Measurements from ENCODE around the gene GAS7. TPM values are rescaled to one million over a fixed set of nuclear protein-coding genes. Genes with fewer than 3 reads are reported as not detected.

GAS7 gene
- polyA plus RNA-seq, 2 donors, result 6.4 to 7.7 TPM

- no peaks in the 10 kb centered on the region for H3K36me3 ChIP-seq (ENCODE audit: control insufficient read depth in 2 of 2, insufficient read depth in 2 of 2, low read length in 1 of 2)
- H3K9me3 ChIP-seq (ENCODE audit: control insufficient read depth in 2 of 2, insufficient read depth in 1 of 2, low read depth in 1 of 2, low read length in 1 of 2), result no peaks in the 10 kb centered on the region
- no peaks in the 10 kb centered on the region for H3K4me1 ChIP-seq (ENCODE audit: control insufficient read depth in 2 of 2, insufficient read depth in 2 of 2, low read length in 1 of 2)
- no peaks in the 10 kb centered on the region for H3K27me3 ChIP-seq (ENCODE audit: control insufficient read depth in 1 of 2, insufficient read depth in 2 of 2, low read length in 2 of 2)
- WGBS, 2 donors, result 62 to 76% methylated on average over 5 of the region's 5 CpGs
- H3K4me3 ChIP-seq (ENCODE audit: low read depth in 1 of 2, low read length in 2 of 2), result no peak overlapping the region
- H3K27ac ChIP-seq (ENCODE audit: low read depth in 2 of 2, low read length in 1 of 2), result no peak overlapping the region
Measured at GRCh38 chr17:10162096-10162495, 36.3 kb downstream of the GAS7 start.

DNA sequence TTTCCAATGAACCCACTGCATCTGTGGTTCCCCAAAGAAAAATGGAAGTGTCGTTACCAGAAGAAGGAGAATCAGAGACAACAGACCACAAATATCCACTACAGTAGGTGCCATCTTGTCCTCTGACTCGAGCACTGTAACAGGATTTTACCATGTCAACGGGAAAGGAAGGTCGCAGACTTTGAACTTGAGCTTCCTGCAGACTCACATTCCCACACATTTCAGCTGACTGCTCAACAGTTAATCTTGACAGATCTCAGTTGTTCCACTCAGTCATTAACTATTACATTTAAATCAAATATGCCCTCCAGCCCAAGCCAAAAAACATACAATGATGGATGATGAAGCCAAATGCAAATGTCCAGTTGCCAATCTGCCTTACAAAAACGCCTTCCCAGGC is 37.0 kb downstream of the GAS7 start:
- Histone ChIP-seq H3K27me3 (ENCODE audit: control insufficient read depth in 1 of 2, insufficient read depth in 2 of 2, low read length in 2 of 2) (no peaks in the 10 kb centered on the region), H3K4me3 (ENCODE audit: low read depth in 1 of 2, low read length in 2 of 2) (no peak overlapping the region)
- WGBS, 2 donors, result 75 to 79% methylated on average over 5 of the region's 5 CpGs

DNA sequence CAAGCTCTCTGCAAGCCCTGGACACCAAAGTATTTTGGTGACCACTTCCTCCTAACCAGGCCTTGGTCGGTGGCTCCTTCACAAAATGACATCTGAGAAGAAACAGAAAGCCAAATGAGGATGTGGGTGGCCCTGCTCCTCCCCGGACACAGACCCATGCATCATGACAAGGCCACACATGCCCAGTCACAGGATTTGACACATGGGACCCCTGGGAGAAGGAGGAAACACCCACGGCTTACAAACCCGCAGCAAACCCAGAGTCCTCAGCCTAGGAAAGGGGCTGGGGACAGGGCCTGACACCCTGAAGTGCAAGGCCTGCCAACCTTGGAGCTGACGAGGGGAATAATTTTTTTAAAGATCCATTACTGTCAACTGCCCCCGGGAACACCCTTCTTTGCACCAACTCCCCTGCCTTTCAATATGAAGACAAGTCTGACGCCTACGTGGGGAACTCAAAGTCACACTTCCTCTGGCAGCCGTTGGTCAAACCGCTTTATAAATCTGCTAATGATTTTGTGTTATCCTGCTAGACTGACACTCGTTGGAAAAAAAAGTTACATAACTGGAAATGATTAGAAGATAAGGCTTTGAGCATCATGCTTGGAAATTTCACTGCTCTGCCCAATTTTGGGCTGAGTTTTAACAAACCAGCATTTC is 41.3 kb downstream of the GAS7 start:
- Histone ChIP-seq H3K36me3 (ENCODE audit: control insufficient read depth in 2 of 2, insufficient read depth in 2 of 2, low read length in 1 of 2) (no peaks in the 10 kb centered on the region), H3K27ac (ENCODE audit: low read depth in 2 of 2, low read length in 1 of 2) (peak overlapping the region in 1 of 2 donors; percentile 36), H3K9me3 (ENCODE audit: control insufficient read depth in 2 of 2, insufficient read depth in 1 of 2, low read depth in 1 of 2, low read length in 1 of 2) (no peaks in the 10 kb centered on the region), H3K27me3 (ENCODE audit: control insufficient read depth in 1 of 2, insufficient read depth in 2 of 2, low read length in 2 of 2) (no peaks in the 10 kb centered on the region), H3K4me1 (ENCODE audit: control insufficient read depth in 2 of 2, insufficient read depth in 2 of 2, low read length in 1 of 2) (no peaks in the 10 kb centered on the region), H3K4me3 (ENCODE audit: low read depth in 1 of 2, low read length in 2 of 2) (no peak overlapping the region)
- WGBS, 2 donors, result 48 to 49% methylated on average over 11 of the region's 11 CpGs

More for the DNA sequence above, 37.0 kb downstream of the GAS7 start:
- Histone ChIP-seq H3K36me3 (ENCODE audit: control insufficient read depth in 2 of 2, insufficient read depth in 2 of 2, low read length in 1 of 2) (no peaks in the 10 kb centered on the region), H3K9me3 (ENCODE audit: control insufficient read depth in 2 of 2, insufficient read depth in 1 of 2, low read depth in 1 of 2, low read length in 1 of 2) (no peaks in the 10 kb centered on the region), H3K27ac (ENCODE audit: low read depth in 2 of 2, low read length in 1 of 2) (no peak overlapping the region), H3K4me1 (ENCODE audit: control insufficient read depth in 2 of 2, insufficient read depth in 2 of 2, low read length in 1 of 2) (no peaks in the 10 kb centered on the region)

DNA sequence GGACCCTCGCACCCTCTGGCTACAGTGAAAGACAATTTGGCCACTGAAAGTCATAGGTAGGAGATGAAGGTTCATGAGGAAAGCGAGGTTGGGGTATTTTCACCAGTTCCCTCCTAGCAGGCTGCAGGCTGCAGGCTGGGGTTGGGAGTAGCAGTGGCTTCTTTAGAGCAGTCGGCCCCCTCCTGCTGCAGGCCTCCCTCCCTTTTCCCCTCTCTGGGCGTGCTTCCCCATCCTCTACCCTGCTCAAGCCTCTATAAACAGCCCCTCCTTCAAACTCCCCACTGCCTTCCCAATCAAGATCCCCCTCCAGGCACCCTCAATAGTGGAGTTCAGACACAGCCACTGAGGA is 41.8 kb downstream of the GAS7 start:
- H3K4me1 ChIP-seq (ENCODE audit: control insufficient read depth in 2 of 2, insufficient read depth in 2 of 2, low read length in 1 of 2), result peaks cover 0 to 2% of the 10 kb centered on the region in 2 donors
- H3K27ac ChIP-seq (ENCODE audit: low read depth in 2 of 2, low read length in 1 of 2), result peak overlapping the region in 1 of 2 donors; percentile 17
- H3K27me3 ChIP-seq (ENCODE audit: control insufficient read depth in 1 of 2, insufficient read depth in 2 of 2, low read length in 2 of 2), result no peaks in the 10 kb centered on the region
- H3K9me3 ChIP-seq (ENCODE audit: control insufficient read depth in 2 of 2, insufficient read depth in 1 of 2, low read depth in 1 of 2, low read length in 1 of 2), result no peaks in the 10 kb centered on the region
- 76 to 77% methylated on average over 4 of the region's 4 CpGs for WGBS, 2 donors
- no peaks in the 10 kb centered on the region for H3K36me3 ChIP-seq (ENCODE audit: control insufficient read depth in 2 of 2, insufficient read depth in 2 of 2, low read length in 1 of 2)
- H3K4me3 ChIP-seq (ENCODE audit: low read depth in 1 of 2, low read length in 2 of 2), result no peak overlapping the region

- Histone ChIP-seq H3K4me1 (ENCODE audit: control insufficient read depth in 2 of 2, insufficient read depth in 2 of 2, low read length in 1 of 2) (peaks cover 0 to 2% of the 10 kb centered on the region in 2 donors), H3K27me3 (ENCODE audit: control insufficient read depth in 1 of 2, insufficient read depth in 2 of 2, low read length in 2 of 2) (no peaks in the 10 kb centered on the region), H3K9me3 (ENCODE audit: control insufficient read depth in 2 of 2, insufficient read depth in 1 of 2, low read depth in 1 of 2, low read length in 1 of 2) (no peaks in the 10 kb centered on the region), H3K4me3 (ENCODE audit: low read depth in 1 of 2, low read length in 2 of 2) (no peak overlapping the region), H3K36me3 (ENCODE audit: control insufficient read depth in 2 of 2, insufficient read depth in 2 of 2, low read length in 1 of 2) (no peaks in the 10 kb centered on the region), H3K27ac (ENCODE audit: low read depth in 2 of 2, low read length in 1 of 2) (no peak overlapping the region)
- 84 to 85% methylated on average over 4 of the region's 4 CpGs for WGBS, 2 donors
Measured at GRCh38 chr17:10156077-10156435, 42.4 kb downstream of the GAS7 start.

DNA sequence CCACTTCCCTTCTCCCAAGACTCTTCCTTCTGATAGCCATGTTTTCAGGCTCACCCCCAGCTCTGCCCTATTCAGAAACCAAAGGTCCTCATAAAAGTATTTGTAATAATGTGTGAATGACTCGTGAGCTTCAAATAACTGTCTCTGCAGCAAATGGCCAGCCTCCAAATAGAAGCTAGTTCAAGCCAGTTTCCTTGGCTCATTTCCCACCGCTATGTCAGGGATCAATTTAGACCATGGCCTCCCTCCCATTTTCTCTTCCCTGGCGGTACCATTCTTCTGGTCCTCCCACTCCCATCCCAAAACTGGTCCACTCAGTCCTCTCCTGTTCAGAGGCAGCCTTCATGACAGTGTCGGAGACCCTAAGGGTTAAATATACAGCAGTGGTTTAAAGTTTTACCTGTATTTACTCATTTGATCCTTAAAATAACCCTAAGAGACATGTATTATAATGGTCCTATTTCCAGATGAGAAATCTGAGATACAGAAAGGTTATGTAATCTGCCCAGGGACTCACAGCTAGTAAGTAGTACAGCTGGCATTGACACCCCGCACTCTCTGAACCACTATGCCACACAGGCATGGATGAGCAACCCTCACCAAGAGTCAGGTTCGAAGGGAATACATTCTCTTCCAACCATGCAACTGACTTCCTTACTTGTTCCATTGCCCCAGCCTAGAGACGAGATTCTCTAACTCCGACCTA is 42.9 kb downstream of the GAS7 start:
- Histone ChIP-seq H3K27ac (ENCODE audit: low read depth in 2 of 2, low read length in 1 of 2) (no peak overlapping the region), H3K4me3 (ENCODE audit: low read depth in 1 of 2, low read length in 2 of 2) (no peak overlapping the region), H3K9me3 (ENCODE audit: control insufficient read depth in 2 of 2, insufficient read depth in 1 of 2, low read depth in 1 of 2, low read length in 1 of 2) (no peaks in the 10 kb centered on the region), H3K27me3 (ENCODE audit: control insufficient read depth in 1 of 2, insufficient read depth in 2 of 2, low read length in 2 of 2) (no peaks in the 10 kb centered on the region), H3K4me1 (ENCODE audit: control insufficient read depth in 2 of 2, insufficient read depth in 2 of 2, low read length in 1 of 2) (peaks cover 0 to 2% of the 10 kb centered on the region in 2 donors), H3K36me3 (ENCODE audit: control insufficient read depth in 2 of 2, insufficient read depth in 2 of 2, low read length in 1 of 2) (no peaks in the 10 kb centered on the region)
- WGBS, 2 donors, result 65 to 71% methylated on average over 8 of the region's 8 CpGs

- no peak overlapping the region for H3K4me3 ChIP-seq (ENCODE audit: low read depth in 1 of 2, low read length in 2 of 2)
- H3K9me3 ChIP-seq (ENCODE audit: control insufficient read depth in 2 of 2, insufficient read depth in 1 of 2, low read depth in 1 of 2, low read length in 1 of 2), result no peaks in the 10 kb centered on the region
- H3K27me3 ChIP-seq (ENCODE audit: control insufficient read depth in 1 of 2, insufficient read depth in 2 of 2, low read length in 2 of 2), result no peaks in the 10 kb centered on the region
- H3K4me1 ChIP-seq (ENCODE audit: control insufficient read depth in 2 of 2, insufficient read depth in 2 of 2, low read length in 1 of 2), result peaks cover 0 to 2% of the 10 kb centered on the region in 2 donors
- WGBS, 2 donors, result 70 to 72% methylated on average over 12 of the region's 12 CpGs
- H3K36me3 ChIP-seq (ENCODE audit: control insufficient read depth in 2 of 2, insufficient read depth in 2 of 2, low read length in 1 of 2), result no peaks in the 10 kb centered on the region
- H3K27ac ChIP-seq (ENCODE audit: low read depth in 2 of 2, low read length in 1 of 2), result no peak overlapping the region
Measured at GRCh38 chr17:10151667-10152496, 46.5 kb downstream of the GAS7 start.

- H3K4me1 ChIP-seq (ENCODE audit: control insufficient read depth in 2 of 2, insufficient read depth in 2 of 2, low read length in 1 of 2), result peaks cover 0 to 2% of the 10 kb centered on the region in 2 donors
Measured at GRCh38 chr17:10149573-10150399, 48.6 kb downstream of the GAS7 start.

GRCh38 chr17:10147761-10148415 is 50.5 kb downstream of the GAS7 start:
- Histone ChIP-seq H3K27me3 (ENCODE audit: control insufficient read depth in 1 of 2, insufficient read depth in 2 of 2, low read length in 2 of 2) (no peaks in the 10 kb centered on the region), H3K27ac (ENCODE audit: low read depth in 2 of 2, low read length in 1 of 2) (no peak overlapping the region), H3K9me3 (ENCODE audit: control insufficient read depth in 2 of 2, insufficient read depth in 1 of 2, low read depth in 1 of 2, low read length in 1 of 2) (no peaks in the 10 kb centered on the region), H3K4me1 (ENCODE audit: control insufficient read depth in 2 of 2, insufficient read depth in 2 of 2, low read length in 1 of 2) (peaks cover 0 to 2% of the 10 kb centered on the region in 2 donors), H3K36me3 (ENCODE audit: control insufficient read depth in 2 of 2, insufficient read depth in 2 of 2, low read length in 1 of 2) (no peaks in the 10 kb centered on the region), H3K4me3 (ENCODE audit: low read depth in 1 of 2, low read length in 2 of 2) (no peak overlapping the region)
- WGBS, 2 donors, result 71 to 79% methylated on average over 8 of the region's 8 CpGs

More at GRCh38 chr17:10149573-10150399, 48.6 kb downstream of the GAS7 start:
- H3K9me3 ChIP-seq (ENCODE audit: control insufficient read depth in 2 of 2, insufficient read depth in 1 of 2, low read depth in 1 of 2, low read length in 1 of 2), result no peaks in the 10 kb centered on the region
- 65 to 66% methylated on average over 8 of the region's 8 CpGs for WGBS, 2 donors
- H3K27ac ChIP-seq (ENCODE audit: low read depth in 2 of 2, low read length in 1 of 2), result no peak overlapping the region
- H3K27me3 ChIP-seq (ENCODE audit: control insufficient read depth in 1 of 2, insufficient read depth in 2 of 2, low read length in 2 of 2), result no peaks in the 10 kb centered on the region
- no peaks in the 10 kb centered on the region for H3K36me3 ChIP-seq (ENCODE audit: control insufficient read depth in 2 of 2, insufficient read depth in 2 of 2, low read length in 1 of 2)
- H3K4me3 ChIP-seq (ENCODE audit: low read depth in 1 of 2, low read length in 2 of 2), result no peak overlapping the region

All from esophagus (tissue), 2 donors.